GM18951 (cell line): ENCODE measurements around the gene TBC1D25.

Source experiments
- POLR2A ChIP-seq: IDR thresholded peaks from 4 replicates; pipeline ENCODE4 v1.6.1; 2011; ENCODE audit warnings: mild to moderate bottlenecking; ENCODE audit not compliant: insufficient read length, insufficient read depth; ENCODE audit errors: extremely low read depth
- in situ Hi-C: fragments of 300-500 bp; cut with MboI; formaldehyde crosslinking; loops from one replicate; pipeline ENCODE4 v1.12.0; 2022; ENCODE audit warnings: low sequenced_read_pairs, mixed read lengths, inconsistent platforms; ENCODE audit not compliant: unreplicated experiment

Gene TBC1D25

DNA sequence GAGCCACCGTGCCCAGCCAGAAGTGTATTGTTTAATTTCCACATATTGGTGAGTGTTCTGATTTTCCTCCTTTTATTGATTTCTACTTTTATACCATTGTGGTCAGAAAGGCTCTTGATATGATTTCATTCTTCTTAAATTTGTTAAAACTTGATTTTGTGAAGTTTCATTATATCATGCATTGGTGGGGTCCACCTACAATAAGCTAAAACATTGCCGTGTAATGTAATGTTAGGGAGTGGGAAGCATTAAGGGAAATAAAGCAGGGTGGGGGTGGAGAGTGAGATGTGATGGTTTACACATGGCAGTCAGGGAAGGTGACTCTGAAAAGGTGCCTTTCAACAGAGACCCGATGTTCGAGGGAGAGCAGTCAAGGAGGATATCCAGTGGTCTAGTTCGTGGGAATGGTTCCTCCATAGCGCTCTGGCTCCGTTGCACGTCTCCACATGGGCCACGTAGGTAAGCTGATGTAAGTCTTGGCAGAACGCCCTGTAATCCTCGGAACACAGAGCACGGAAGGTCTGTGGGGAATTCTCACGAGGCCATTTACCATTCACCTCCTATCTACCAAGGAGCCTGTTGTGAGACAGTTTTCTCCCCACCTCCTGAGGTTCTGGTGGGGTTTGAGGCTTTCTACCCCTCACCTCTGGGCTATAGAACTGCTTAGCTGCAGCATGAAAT is 50.1 kb downstream of the TBC1D25 start:
- no peak for TF ChIP-seq POLR2A
- in situ Hi-C loops, result no loop called here

GRCh38 chrX:48590203-48591103 is 50.9 kb downstream of the TBC1D25 start:
- in situ Hi-C loops, result no loop called here
- no peak for TF ChIP-seq POLR2A

GRCh38 chrX:48591255-48591791 is 51.8 kb downstream of the TBC1D25 start:
- in situ Hi-C loops, result no loop called here
- TF ChIP-seq POLR2A, result no peak

DNA sequence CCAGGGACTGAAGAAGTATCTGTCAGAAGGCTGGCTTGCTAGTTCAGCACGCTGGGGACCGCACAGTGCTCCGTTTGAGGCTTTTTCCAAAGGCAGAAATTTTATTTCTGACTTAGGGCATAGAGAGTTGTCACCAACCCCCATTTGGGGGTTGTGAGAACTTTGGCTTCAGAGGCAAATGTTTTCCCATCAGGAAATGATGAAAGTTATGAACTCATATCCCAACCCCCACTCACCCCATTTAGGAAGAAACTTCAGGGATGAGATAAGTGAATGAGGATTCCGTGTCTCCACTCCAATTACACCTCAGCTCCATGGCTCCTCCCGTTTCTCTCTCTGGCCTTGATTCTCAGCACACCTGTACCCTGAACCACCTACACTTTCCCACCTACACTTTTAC is 53.5 kb downstream of the TBC1D25 start:
- TF ChIP-seq POLR2A, result no peak
- in situ Hi-C loops, result no loop called here

DNA sequence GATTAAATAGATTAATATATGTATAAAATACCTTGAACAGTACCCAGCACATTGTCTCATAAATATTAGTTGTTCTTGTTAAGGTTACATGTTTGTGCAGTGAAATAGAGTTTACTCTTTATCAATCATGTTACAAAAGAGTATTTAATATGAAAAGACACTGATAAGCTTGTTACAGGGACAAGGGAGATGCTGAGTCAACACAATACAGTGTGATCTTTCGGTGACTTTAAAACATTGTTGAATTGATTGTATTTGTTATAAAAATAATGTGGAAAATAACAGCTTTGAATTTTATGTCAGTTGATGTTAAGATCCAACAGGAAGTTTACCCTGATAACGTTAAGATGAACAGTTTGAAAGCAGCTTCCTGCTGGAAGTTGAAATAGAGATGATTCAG is 56.4 kb downstream of the TBC1D25 start:
- in situ Hi-C loops, result no loop called here

GRCh38 chrX:48597353-48598264 is 58.1 kb downstream of the TBC1D25 start, which contains the start of gene WDR13:
WDR13 (plus strand) TSS chrX:48597492; CDS start chrX:48597997, 505 bp downstream.
- TF ChIP-seq POLR2A, result peak; percentile 65
- in situ Hi-C loops, result no loop called here

More for the DNA sequence above, 56.4 kb downstream of the TBC1D25 start:
- no peak for TF ChIP-seq POLR2A

DNA sequence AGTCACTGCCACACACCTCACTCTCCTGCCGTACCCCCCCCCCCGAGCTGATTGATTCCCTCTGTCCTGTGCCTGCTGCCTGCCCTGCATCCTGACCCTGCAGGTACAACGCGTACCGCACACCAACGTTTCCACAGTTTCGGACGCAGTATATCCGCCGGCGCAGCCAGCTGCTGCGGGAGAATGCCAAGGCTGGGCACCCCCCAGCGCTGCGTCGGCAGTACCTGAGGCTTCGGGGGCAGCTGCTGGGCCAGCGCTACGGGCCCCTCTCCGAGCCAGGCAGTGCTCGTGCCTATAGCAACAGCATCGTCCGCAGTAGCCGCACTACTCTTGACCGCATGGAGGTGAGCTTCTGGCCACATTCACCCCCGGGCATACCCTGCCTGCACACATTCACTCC is 59.1 kb downstream of the TBC1D25 start:
- in situ Hi-C loops, result no loop called here
- TF ChIP-seq POLR2A, result no peak

- no peak for TF ChIP-seq POLR2A
- in situ Hi-C loops, result no loop called here
Observed at GRCh38 chrX:48599341-48599740, 59.8 kb downstream of the TBC1D25 start.

DNA sequence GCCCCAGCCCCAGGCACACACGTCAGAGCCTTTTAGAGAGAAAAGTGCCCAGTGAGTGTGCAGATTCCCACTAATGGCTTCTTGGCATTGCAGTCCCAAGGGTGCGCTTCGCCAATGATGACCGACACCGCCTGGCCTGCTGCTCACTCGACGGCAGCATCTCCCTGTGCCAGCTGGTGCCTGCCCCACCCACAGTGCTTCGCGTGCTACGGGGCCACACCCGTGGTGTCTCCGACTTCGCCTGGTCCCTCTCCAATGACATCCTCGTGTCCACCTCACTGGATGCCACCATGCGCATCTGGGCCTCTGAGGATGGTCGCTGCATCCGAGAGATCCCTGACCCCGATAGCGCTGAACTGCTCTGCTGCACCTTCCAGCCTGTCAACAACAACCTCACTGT is 60.7 kb downstream of the TBC1D25 start:
- no peak for TF ChIP-seq POLR2A
- in situ Hi-C loops, result no loop called here

- in situ Hi-C loops, result no loop called here
- TF ChIP-seq POLR2A, result no peak
Observed at GRCh38 chrX:48601741-48602394, 62.4 kb downstream of the TBC1D25 start.

DNA sequence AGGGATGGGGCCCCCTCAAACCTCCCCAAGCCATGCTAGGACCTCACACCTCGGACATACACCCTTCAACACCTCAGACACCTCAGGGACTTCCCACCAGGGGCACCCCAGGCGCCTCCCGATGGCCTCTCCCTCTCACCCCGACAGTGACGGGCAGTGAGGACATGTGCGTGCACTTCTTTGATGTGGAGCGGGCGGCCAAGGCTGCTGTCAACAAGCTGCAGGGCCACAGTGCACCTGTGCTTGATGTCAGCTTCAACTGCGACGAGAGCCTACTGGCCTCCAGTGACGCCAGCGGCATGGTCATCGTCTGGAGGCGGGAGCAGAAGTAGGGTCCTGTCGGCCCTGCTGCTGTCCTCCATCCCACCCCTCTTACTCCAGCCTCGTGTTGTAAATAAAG is 65.2 kb downstream of the TBC1D25 start:
- in situ Hi-C loops, result no loop called here
- TF ChIP-seq POLR2A, result no peak

- in situ Hi-C loops, result no loop called here
- no peak for TF ChIP-seq POLR2A
Observed at GRCh38 chrX:48606091-48606490, 66.6 kb downstream of the TBC1D25 start.
